ENCODE measurements around the gene APH1A.

GRCh38 chr1:150243003-150243402, 25.8 kb downstream of the APH1A start:
- no peak for TF ChIP-seq CTCF (conservative IDR thresholded peaks at IDR 0.05 in 1 of 2, IDR thresholded peaks at IDR 0.05 in 1 of 2; ENCODE audit: extremely low read depth in 1 of 2, insufficient read depth in 1 of 2, low read depth in 1 of 2, low read length in 2 of 2)
- no peak for TF ChIP-seq EZH2 (IDR thresholded peaks at IDR 0.05; ENCODE audit: borderline replicate concordance, low read length)
